ENCODE data around the gene HMCES. TPM values are rescaled to one million over a fixed set of nuclear protein-coding genes. Genes with fewer than 3 reads are reported as not detected.

Gene HMCES
- total and polyA plus RNA-seq, 11 donors = 30.0 to 46.6 (median 37.7) TPM

- peak overlapping the region in 1 of 12 donors; percentile 35 for H3K4me3 ChIP-seq
- H3K27me3 ChIP-seq = no peaks in the 10 kb centered on the region
- DNase-seq = no peak
- TF ChIP-seq POLR2A (IDR thresholded peaks at IDR 0.05) (no peak), CTCF (IDR thresholded peaks at IDR 0.05) (no peak)
- intact Hi-C loops (cut with DNase I) = no loop called here
- peaks cover 6 to 89% (median 31%) of the 10 kb centered on the region in 12 donors for H3K4me1 ChIP-seq
- 84 to 90% (median 86%) methylated on average over 10 of the region's 10 CpGs for WGBS, 4 donors
- no peaks in the 10 kb centered on the region for H3K9me3 ChIP-seq
- no peaks in the 10 kb centered on the region for H3K36me3 ChIP-seq
- no peak for ATAC-seq
- peak overlapping the region in 2 of 12 donors; percentile 29 to 93 for H3K27ac ChIP-seq
Measured at GRCh38 chr3:129231331-129232119, 47.1 kb upstream of the HMCES start.

- DNase-seq (peak in 3 of 5 donors; percentile 45 to 59 (median 53)), ATAC-seq (peak; percentile 32 to 74 (median 67))
- H3K27ac ChIP-seq = peak overlapping the region in 3 of 12 donors; percentile 14 to 93 (median 32)
- intact Hi-C loops (cut with DNase I) = no loop called here
- peaks cover 0 to 79% (median 13%) of the 10 kb centered on the region in 12 donors for H3K4me1 ChIP-seq
- no peaks in the 10 kb centered on the region for H3K9me3 ChIP-seq
- no peak overlapping the region for H3K4me3 ChIP-seq
- WGBS, 4 donors = 62 to 76% (median 70%) methylated on average over 4 of the region's 4 CpGs
- no peak for TF ChIP-seq POLR2A (IDR thresholded peaks at IDR 0.05)
- no peak for TF ChIP-seq CTCF (IDR thresholded peaks at IDR 0.05)
- no peaks in the 10 kb centered on the region for H3K36me3 ChIP-seq
- no peaks in the 10 kb centered on the region for H3K27me3 ChIP-seq
Measured at GRCh38 chr3:129233538-129233937, 45.1 kb upstream of the HMCES start.

GRCh38 chr3:129234441-129234840 is 44.2 kb upstream of the HMCES start:
- intact Hi-C loops (cut with DNase I) = no loop called here
- DNase-seq (no peak), ATAC-seq (no peak)
- H3K4me1 ChIP-seq = peaks cover 0 to 79% (median 4%) of the 10 kb centered on the region in 12 donors
- no peak overlapping the region for H3K4me3 ChIP-seq
- no peaks in the 10 kb centered on the region for H3K27me3 ChIP-seq
- no peaks in the 10 kb centered on the region for H3K36me3 ChIP-seq
- H3K9me3 ChIP-seq = no peaks in the 10 kb centered on the region
- 94 to 98% (median 95%) methylated on average over 3 of the region's 3 CpGs for WGBS, 4 donors
- TF ChIP-seq CTCF (IDR thresholded peaks at IDR 0.05) (no peak), POLR2A (IDR thresholded peaks at IDR 0.05) (no peak)
- peak overlapping the region in 1 of 12 donors; percentile 88 for H3K27ac ChIP-seq

GRCh38 chr3:129235344-129235917 is 43.2 kb upstream of the HMCES start:
- Histone ChIP-seq H3K27me3 (no peaks in the 10 kb centered on the region), H3K4me1 (peaks cover 0 to 80% (median 5%) of the 10 kb centered on the region in 12 donors), H3K4me3 (no peak overlapping the region), H3K27ac (peak overlapping the region in 1 of 12 donors; percentile 88), H3K9me3 (no peaks in the 10 kb centered on the region), H3K36me3 (no peaks in the 10 kb centered on the region)
- DNase-seq (no peak), ATAC-seq (no peak)
- intact Hi-C loops (cut with DNase I) = no loop called here
- TF ChIP-seq POLR2A (IDR thresholded peaks at IDR 0.05) (no peak), CTCF (IDR thresholded peaks at IDR 0.05) (no peak)
- WGBS, 4 donors = 88 to 100% (median 92%) methylated on average over 4 of the region's 4 CpGs
